ENCODE results near the gene CFAP69.
"Not testable (repeated sequence)": the region's sequence is repeated elsewhere in the genome, so short reads cannot be mapped to it uniquely, and the experiment has no call there.

Gene CFAP69

DNA sequence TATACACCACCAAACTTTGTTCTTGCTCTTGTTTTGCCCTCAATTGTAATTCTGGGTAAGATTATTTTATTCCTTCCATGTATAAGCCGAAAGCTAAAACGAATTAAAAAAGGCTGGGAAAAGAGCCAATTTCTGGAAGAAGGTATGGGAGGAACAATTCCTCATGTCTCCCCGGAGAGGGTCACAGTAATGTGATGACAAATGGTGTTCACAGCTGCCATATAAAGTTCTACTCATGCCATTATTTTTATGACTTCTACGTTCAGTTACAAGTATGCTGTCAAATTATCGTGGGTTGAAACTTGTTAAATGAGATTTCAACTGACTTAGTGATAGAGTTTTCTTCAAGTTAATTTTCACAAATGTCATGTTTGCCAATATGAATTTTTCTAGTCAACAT, 12.5 kb upstream of the CFAP69 start:
- in situ Hi-C loops (cut with HindIII; ENCODE audit: low sequenced_read_pairs): no loop called here

DNA sequence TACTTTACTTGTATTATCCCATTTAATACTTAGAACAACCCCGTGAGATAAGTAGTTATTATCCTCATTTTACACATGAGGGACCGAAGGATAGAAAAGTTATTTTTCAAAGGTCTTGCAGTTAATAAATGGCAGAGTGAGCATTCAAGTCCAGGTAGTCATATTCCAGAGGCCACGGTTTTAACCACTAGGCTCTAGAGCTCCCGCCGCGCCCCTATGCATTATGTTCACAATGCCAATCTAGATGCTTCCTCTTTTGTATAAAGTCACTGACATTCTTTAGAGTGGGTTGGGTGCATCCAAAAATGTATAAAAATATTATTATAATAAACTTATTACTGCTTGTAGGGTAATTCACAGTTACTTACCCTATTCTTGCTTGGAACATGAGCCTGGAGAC, 11.4 kb upstream of the CFAP69 start:
- in situ Hi-C loops (cut with HindIII; ENCODE audit: low sequenced_read_pairs): no loop called here

DNA sequence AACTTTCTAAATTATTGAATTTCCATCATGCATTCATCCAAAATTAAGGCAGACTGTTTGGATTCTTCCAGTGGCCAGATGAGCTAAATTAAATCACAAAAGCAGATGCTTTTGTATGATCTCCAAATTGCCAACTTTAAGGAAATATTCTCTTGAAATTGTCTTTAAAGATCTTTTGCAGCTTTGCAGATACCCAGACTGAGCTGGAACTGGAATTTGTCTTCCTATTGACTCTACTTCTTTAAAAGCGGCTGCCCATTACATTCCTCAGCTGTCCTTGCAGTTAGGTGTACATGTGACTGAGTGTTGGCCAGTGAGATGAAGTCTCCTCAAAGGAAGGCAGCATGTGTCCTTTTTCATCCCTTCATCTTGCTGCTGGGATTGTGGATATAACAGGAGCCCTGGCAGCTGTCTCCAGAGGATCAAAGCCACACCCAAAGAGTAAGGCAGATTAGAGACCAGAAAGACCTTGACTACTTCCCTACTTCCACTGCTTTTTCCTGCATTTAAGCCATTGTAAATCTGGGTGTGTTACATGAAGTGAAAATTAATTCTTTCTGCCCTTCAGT, 8.2 kb upstream of the CFAP69 start:
- in situ Hi-C loops (cut with HindIII; ENCODE audit: low sequenced_read_pairs): no loop called here

DNA sequence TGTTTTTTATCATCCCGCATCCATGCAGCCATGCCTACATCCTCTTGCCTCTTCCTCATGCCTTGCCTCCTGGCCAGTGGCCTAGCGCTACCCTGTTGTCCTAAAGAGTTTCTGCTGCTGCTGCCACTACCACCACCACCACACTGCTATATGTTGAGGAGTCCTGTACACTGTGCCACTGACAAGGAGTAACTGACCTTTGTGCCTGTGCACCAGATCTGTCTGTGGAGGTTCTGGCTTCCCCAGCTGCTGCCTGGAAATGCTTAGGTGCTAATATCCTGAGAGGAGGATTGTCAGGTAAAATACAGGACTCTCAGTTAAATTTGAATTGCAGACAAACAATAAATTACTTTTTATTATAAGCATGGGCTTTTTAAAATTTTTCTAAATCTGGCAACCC, 7.0 kb upstream of the CFAP69 start:
- in situ Hi-C loops (cut with HindIII; ENCODE audit: low sequenced_read_pairs): no loop called here

DNA sequence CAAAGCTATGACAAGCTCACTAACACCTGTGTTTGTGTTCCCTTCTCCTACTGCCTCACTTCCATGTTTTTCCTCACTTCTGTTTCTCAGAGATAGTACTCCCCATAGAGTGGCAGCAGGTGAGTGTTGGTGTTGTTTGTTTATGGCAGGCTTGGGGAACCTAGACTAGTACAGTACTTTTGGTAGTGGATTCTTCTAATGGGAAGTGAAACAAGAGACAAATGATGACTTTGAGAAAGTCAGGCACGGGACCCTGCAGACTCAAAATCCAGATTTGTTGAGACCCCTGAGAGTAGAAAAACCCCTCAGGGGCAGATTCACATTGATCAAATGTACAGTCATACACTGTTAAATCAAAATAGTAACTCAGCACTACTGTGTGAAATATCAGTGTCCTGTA, 6.4 kb upstream of the CFAP69 start:
- in situ Hi-C loops (cut with HindIII; ENCODE audit: low sequenced_read_pairs): no loop called here

DNA sequence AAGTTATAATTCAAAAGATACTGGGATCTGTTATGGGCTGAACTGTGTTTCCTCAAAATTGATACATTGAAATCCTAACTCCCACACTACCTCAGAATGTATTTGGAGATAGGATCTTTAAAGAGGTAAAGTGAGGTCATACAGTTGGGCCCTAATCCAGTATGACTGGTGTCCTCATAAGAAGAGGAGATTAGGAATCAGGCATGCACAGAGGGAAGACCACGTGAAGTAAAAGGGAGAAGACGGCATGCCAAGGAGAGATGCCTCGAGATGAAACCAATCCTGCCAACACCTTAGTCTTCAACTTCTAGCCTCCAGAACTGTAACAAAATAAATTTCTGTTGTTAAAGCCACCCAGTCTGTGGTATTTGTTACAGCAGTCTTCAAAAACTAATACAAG, 5.9 kb upstream of the CFAP69 start:
- in situ Hi-C loops (cut with HindIII; ENCODE audit: low sequenced_read_pairs): no loop called here

DNA sequence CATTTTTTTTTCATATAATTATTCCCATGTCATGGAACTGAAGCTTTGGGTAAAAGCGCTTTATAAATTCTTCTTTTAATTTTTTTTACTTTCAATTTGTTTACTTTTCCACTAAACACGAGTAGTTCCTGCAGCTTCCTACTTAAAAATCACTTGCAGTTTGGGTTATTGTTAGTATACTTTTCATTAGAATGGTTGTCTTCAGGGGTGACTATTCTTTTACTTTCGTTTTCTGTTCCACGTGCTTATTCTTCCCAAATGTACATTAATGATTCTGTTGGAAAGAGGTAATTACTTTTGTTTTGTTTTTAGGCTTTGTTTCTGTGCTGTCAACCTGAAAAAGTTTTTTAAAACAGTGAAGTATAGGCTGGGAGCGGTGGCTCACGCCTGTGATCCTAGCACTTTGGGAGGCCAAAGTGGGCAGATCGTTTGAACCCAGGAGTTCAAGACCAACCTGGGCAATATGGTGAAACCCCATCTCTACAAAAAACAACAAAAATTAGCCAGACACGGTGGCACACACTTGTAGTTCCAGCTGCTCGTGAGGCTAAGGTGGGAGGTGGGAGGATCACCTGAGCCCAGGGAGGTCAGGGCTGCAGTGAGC, 5.2 kb upstream of the CFAP69 start:
- in situ Hi-C loops (cut with HindIII; ENCODE audit: low sequenced_read_pairs): no loop called here

DNA sequence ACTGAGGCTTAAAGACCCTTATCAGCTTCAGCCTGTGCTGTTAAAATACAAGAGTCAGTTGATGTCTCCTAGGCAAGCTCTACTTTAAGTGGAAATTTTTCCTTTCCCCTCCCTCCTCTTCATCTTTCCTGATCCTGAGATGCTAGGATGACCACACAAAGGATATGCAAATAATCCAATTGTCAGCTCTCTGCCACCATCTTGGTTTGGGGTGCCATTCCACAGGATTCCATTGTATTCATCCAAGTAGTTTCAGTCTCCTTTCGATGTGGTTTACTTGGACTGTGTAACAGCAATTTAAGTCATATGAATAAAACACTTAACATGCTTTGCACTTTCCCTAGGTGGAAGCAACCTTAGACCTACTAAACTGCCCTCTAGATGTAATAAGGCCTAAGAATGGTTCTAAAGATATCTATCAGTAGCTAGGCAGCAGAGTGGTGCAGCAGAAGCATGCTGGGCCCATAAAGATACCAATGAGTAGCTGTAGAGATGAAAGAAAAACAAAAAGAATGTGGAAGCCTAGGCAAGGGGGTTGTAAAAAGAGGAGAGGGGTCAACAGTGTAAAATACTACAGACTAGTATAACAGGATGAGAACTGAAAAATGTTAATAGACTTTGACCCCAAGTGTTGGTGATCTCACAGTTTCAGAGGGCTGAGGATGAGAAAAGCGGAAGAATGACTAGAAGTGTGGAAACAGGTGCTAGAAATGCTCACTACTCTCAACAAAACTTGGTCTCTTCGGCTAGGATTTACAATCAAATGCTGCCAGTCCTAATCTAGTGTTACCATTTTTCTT, 2.4 kb upstream of the CFAP69 start:
- in situ Hi-C loops (cut with HindIII; ENCODE audit: low sequenced_read_pairs): no loop called here

DNA sequence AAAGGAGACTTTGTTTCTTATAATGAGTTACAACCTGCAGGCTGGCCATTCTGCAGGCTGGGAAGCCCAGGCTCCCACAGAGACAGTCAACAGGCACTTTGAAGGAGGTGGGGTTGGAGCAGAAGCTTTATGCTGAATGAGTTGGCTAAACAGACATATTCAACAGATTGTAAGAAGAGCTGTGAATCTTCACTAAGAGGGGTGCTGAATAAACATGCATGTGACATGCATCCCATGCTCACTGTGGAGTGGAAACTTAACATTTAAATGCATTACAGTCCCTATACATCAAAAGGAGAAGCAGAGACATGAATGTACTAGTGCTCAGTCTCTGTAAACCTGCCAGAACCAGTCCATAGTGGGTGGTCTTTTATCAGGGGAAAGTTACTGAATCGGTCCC, 1.4 kb upstream of the CFAP69 start:
- in situ Hi-C loops (cut with HindIII; ENCODE audit: low sequenced_read_pairs): no loop called here

DNA sequence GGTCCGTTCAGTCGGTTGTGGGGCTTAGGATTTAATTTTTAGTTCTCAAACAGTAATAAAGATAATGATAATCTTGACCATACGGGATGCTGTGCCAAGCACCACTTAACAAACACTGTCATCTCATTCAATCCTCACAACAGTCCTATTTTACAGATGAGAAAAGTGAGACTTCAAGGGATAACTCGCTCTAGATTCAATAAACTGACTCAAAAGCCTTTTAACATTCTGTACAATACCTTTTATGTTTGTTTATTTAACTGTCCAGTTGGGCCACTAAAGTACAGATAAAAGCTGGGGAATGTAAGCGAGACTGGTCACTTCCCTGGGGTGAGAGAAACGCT, 437 bp upstream of the CFAP69 start:
- in situ Hi-C loops (cut with HindIII; ENCODE audit: low sequenced_read_pairs): no loop called here

DNA sequence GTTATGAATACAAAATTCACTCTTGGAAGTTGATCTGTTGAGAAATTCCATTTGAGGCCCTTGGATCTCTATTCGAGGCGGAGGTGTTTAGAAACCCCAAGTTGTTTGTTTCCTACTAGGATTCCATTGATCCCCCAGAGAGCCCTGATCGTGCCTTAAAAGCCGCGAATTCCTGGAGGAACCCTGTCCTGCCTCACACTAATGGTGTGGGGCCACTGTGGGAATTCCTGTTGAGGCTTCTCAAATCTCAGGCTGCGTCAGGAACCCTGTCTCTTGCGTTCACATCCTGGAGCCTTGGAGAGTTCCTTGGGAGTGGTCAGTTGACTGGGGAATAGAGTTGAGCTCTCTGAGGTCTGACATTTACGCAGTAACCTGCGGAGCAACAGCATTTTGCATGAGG, 1.2 kb downstream of the CFAP69 start:
- in situ Hi-C loops (cut with HindIII; ENCODE audit: low sequenced_read_pairs): no loop called here

DNA sequence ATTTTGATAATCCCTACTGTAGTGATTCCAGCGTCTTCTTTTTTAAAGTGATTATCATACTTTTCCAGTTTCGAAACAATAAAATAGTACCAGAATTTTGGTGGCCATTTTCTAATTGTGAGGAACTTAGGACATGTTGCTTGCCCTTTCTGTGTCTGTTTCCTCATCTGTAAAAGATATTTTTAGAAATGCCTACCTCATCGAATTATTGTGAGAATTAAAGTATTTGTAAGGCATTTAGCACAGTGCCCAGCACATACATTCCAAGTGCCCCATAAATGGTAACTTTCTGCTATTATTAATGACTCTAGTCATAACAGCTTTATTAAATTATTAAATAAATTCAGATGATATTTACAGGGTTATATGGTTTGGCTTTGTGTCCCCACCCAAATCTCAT, 3.7 kb downstream of the CFAP69 start:
- in situ Hi-C loops (cut with HindIII; ENCODE audit: low sequenced_read_pairs): no loop called here

DNA sequence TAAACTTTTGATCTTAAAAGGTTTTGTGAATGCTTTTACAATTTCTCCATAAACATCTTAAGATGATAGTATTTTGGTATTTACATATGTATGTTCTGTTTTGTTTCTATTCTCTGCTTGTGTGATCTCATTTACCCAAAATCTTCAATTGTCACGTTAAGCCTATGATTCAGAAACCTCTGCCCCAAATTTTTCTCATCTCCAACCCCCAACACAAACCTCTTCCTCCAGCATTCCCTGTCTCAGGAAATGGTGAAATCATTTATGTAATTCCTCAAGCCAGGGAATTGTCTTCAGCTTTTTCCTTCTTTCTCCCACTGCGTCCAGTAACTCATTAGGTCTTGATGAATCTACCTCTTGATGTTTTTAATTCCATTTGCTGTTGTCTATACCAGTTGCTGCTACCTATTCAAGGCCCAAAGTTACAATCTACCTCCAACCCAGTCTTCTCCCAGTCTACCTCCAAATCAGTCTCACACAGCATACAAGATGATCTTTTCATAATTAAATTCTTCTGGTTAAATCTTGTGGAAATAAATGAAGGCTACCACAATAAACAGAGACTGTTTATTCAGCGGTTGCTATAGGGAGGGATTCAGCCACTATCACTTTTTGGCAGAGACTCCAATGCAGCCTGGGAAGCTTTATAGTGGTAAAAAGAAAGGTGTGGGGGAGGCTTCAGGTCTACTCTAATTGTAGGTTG, 5.8 kb downstream of the CFAP69 start:
- in situ Hi-C loops (cut with HindIII; ENCODE audit: low sequenced_read_pairs): no loop called here

DNA sequence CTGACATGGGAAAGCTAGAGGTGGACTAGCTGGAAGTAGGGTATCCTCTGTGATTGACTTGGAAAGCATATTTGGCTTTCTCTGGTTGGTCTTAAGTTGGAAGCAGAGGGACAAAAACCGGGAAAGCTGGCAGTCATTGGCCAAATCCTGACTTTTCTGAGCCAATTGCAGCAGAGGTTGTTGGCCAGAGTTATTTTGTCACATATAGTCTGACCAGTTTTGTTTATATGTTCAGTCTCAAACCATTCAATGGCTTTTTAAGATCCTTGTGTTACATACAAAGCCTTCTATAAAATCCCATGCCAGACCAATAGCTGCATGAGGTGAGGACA, 6.3 kb downstream of the CFAP69 start:
- in situ Hi-C loops (cut with HindIII; ENCODE audit: low sequenced_read_pairs): no loop called here

DNA sequence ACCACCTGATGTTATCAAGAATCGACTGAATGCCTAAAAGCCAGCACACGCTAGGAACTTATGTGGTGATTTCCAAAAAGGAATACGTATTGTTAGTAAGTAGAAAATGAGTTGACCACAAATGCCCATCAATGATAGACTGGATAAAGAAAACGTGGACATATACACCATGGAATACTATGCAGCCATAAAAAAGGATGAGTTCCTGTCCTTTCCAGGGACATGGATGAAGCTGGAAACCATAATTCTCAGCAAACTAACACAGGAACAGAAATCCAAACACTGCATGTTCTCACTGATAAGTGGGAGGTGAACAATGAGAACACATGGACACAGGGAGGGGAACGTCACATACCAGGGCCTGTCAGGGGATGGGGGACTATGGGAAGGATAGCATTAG, 11.0 kb downstream of the CFAP69 start:
- in situ Hi-C loops (cut with HindIII; ENCODE audit: low sequenced_read_pairs): not testable (repeated sequence)

DNA sequence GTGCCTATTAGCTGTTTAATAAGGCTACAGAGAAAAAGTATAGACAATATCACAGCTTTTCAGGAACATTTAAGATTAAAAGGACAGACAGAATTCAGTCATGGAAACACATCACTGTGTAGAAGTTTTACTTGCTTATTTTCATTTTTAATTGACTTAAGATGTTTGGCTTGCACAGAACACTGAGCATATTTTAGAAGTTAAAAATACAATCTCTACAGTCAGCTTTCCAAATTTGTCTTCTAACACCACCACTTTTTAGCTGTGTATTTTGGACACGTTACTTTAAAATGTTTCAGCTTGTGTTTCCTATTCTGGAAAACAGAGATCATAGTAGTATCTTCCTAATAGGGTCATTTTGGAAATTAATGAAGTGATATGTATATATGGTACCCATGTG, 11.8 kb downstream of the CFAP69 start:
- in situ Hi-C loops (cut with HindIII; ENCODE audit: low sequenced_read_pairs): no loop called here

DNA sequence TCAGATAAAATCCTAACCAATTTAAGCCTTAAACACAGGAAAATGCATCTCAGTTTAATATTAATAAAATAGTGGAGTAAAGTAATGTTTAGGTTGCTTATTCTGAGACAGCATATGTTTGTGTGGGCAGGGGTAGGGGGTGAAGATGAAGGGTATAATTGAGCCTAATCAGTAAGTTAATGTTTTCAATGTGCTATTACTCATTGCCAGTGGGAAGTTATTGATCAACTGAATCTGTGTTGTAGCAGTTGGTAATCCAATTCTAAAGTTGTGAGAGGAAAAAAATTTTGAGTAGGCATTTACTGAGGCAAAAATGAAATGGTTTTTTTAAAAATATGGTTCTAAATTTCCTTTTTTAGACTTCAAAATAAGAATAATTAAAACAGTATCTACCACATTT, 16.5 kb downstream of the CFAP69 start:
- in situ Hi-C loops (cut with HindIII; ENCODE audit: low sequenced_read_pairs): no loop called here

DNA sequence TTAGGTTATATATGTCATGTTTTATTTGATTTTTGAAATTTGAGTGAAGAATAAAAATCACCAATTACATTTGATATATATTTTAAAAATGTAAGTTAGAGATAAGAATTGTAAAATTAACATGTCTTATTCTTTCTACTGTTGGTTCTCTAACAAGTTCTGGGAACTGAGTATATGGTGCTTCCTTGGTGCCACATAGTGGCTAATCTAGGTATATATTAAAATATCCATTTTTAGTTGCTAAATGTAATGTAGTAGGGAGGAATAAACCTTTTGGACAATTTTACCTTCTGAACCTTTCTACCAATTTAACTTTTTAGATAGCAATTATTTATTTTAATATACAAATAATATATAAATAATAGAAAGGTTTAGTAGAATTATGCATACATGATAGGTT, 17.5 kb downstream of the CFAP69 start:
- in situ Hi-C loops (cut with HindIII; ENCODE audit: low sequenced_read_pairs): no loop called here

DNA sequence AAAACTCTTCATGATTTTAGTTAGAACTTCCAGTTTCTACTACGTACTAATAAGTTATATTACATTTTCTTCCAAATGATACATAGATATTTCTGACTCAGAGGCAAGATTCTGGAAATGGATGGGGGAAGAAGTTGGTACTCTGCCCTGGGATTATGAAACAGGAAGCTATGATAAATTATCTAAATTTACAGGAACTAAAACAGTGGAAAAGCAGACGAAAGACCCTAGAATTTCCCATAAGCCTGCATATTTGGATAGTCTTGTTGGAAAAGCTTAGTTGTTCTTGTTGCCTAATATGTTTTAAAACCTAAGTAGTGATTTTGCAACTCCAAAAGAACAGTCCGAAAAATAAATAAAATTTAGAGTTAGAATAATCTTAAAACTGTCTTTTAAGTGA, 21.8 kb downstream of the CFAP69 start:
- in situ Hi-C loops (cut with HindIII; ENCODE audit: low sequenced_read_pairs): loop anchor here (5.0 kb wide), 1 partner anchor 100 kb away; no protein-coding TSS in a partner anchor

DNA sequence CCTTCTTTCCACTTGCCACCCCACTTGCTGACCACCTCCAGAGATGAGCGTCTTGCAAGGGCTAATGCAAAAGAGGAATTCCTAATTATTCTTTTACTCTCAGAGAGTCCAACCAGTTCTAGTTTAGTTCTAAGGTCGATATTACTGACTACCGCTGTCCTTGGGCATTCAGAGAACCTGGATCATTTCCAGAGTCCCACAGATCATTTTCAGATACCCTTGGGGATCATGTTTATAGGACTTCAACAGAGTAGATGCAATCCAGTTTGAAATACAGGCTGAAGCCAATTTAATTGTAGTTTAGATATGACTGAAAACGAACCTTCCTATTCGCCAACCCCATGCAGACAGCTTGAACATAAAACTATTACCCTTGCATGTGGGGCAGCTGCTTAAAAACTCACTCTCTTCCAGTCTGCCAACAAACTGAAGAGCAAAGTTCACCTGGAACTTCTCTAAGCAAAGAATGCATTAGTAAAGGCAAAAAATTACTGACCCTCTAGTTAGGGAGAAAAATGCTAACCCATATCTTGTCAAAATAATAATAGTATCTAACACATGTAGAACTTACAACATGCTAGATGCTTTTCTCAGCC, 22.4 kb downstream of the CFAP69 start:
- in situ Hi-C loops (cut with HindIII; ENCODE audit: low sequenced_read_pairs): loop anchor here (5.0 kb wide), 1 partner anchor 100 kb away; no protein-coding TSS in a partner anchor

DNA sequence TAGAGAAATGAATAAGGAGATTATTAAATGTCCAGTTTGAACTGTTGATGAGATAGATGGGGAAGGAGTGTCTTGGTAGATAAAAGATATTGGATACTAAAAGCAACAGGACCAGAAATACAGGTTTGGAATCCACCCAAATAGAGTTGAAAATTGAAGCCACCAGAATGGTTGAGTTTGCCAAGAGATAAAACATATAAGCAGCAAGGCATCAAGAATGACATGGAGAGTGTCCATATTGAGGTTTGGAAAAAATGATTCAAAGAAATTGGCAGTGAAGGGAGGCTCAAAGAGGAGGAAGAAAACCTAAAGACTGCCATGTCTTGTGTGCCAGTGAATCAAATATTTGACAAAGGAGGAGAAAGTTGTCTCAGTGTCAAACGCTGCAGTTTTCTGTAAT, 24.2 kb downstream of the CFAP69 start:
- in situ Hi-C loops (cut with HindIII; ENCODE audit: low sequenced_read_pairs): loop anchor here (5.0 kb wide), 1 partner anchor 102 kb away; no protein-coding TSS in a partner anchor
